GM12801 (cell line): ENCODE results near the gene ASIC2.

Source experiments
- CTCF ChIP-seq: IDR thresholded peaks from one replicate; pipeline ENCODE4 v1.5.1; 2011; ENCODE audit warnings: control low read depth; ENCODE audit not compliant: insufficient read length; ENCODE audit errors: extremely low read depth

The ASIC2 gene

GRCh38 chr17:33009636-33010035, 283.5 kb downstream of the ASIC2 start:
- no peak for TF ChIP-seq CTCF

- no peak for TF ChIP-seq CTCF
Observed at GRCh38 chr17:33007186-33007585, 285.9 kb downstream of the ASIC2 start.

GRCh38 chr17:33002246-33002645, 290.8 kb downstream of the ASIC2 start:
- TF ChIP-seq CTCF, result no peak

- TF ChIP-seq CTCF, result no peak
Observed at GRCh38 chr17:32998887-32999228, 294.2 kb downstream of the ASIC2 start.

GRCh38 chr17:32998111-32998886, 294.8 kb downstream of the ASIC2 start:
- no peak for TF ChIP-seq CTCF

- TF ChIP-seq CTCF, result no peak
Observed at GRCh38 chr17:32995416-32996045, 297.6 kb downstream of the ASIC2 start.

- no peak for TF ChIP-seq CTCF
Observed at GRCh38 chr17:32993977-32994376, 299.1 kb downstream of the ASIC2 start.
